Right forelimb (tissue), 1 donor: ENCODE measurements around the gene KIF15.
"Not testable (repeated sequence)": the region's sequence is repeated elsewhere in the genome, so short reads cannot be mapped to it uniquely, and the experiment has no call there.

Experiments
- DNase-seq: peaks from one replicate; pipeline ENCODE4 v3.0.0-alpha.2; 2018

Gene KIF15

GRCh38 chr3:44761424-44762169, at the start of gene KIF15, which contains the start of gene KIAA1143:
Gene KIF15, plus strand, starts transcription at chr3:44761794. Its CDS starts 72 bp downstream, at chr3:44761866.
Gene KIAA1143, minus strand, starts transcription at chr3:44761619. Its CDS starts 17 bp downstream, at chr3:44761602.
- peak; percentile 98 for DNase-seq

- DNase-seq: peak; percentile 94
These were observed 49.0 kb upstream of the KIF15 start, which contains the start of gene ZNF502 for GRCh38 chr3:44712455-44713075. Gene ZNF502, plus strand, starts transcription at chr3:44712660. Its CDS starts 7,602 bp downstream, at chr3:44720262.

GRCh38 chr3:44721231-44722102, 40.1 kb upstream of the KIF15 start:
- no peak for DNase-seq

- no peak for DNase-seq
These were observed 39.5 kb upstream of the KIF15 start for GRCh38 chr3:44722103-44722401.

- DNase-seq: peak; percentile 95
These were observed 32.1 kb upstream of the KIF15 start, which contains the start of gene ZNF501 for GRCh38 chr3:44729384-44729910. Gene ZNF501, plus strand, starts transcription at chr3:44729635. Its CDS starts 4,787 bp downstream, at chr3:44734422.

- DNase-seq: no peak
These were observed 26.9 kb upstream of the KIF15 start for GRCh38 chr3:44734646-44735168.

GRCh38 chr3:44761101-44761423, 532 bp upstream of the KIF15 start:
- DNase-seq: no peak

- DNase-seq: no peak
These were observed 630 bp downstream of the KIF15 start for GRCh38 chr3:44762170-44762677.

- no peak for DNase-seq
These were observed 1.1 kb downstream of the KIF15 start for GRCh38 chr3:44762690-44763089.

GRCh38 chr3:44764248-44764647, 2.7 kb downstream of the KIF15 start:
- DNase-seq: no peak

- no peak for DNase-seq
These were observed 10.0 kb downstream of the KIF15 start for GRCh38 chr3:44771424-44772098.

GRCh38 chr3:44772099-44772442, 10.5 kb downstream of the KIF15 start:
- DNase-seq: no peak

- no peak for DNase-seq
These were observed 21.3 kb downstream of the KIF15 start for GRCh38 chr3:44782891-44783290.

- DNase-seq: no peak
These were observed 33.6 kb downstream of the KIF15 start for GRCh38 chr3:44795197-44795596.

- DNase-seq: no peak
These were observed 40.4 kb downstream of the KIF15 start for GRCh38 chr3:44802011-44802410.

- no peak for DNase-seq
These were observed 41.7 kb downstream of the KIF15 start for GRCh38 chr3:44803298-44803697.

- DNase-seq: no peak
These were observed 44.4 kb downstream of the KIF15 start for GRCh38 chr3:44805960-44806359.

- no peak for DNase-seq
These were observed 53.2 kb downstream of the KIF15 start for GRCh38 chr3:44814751-44815150.

- DNase-seq: not testable (repeated sequence)
These were observed 54.7 kb downstream of the KIF15 start for GRCh38 chr3:44816334-44816733.

GRCh38 chr3:44821206-44821605, 59.6 kb downstream of the KIF15 start:
- not testable (repeated sequence) for DNase-seq

- DNase-seq: no peak
These were observed 63.8 kb downstream of the KIF15 start for GRCh38 chr3:44825264-44825925.

GRCh38 chr3:44827196-44827595, 65.6 kb downstream of the KIF15 start:
- DNase-seq: no peak
